MCF 10A (cell line): ENCODE data around the gene ATP8B4. TPM values are rescaled to one million over a fixed set of nuclear protein-coding genes. Genes with fewer than 3 reads are reported as not detected.

Experiments
- BruUV-seq: library from RNA; stranded (reverse); fragments of 400-500 nt; replicated peaks from 2 replicates; lab custom pipeline; 2021; lab: Mats Ljungman, UMichigan
- CTCF ChIA-PET: fragments of 300-600 bp; sonication (Branson Sonifier 250); formaldehyde crosslinking; extraction: SDS; loops from one replicate; lab custom pipeline; 2021; ENCODE audit warnings: antibody characterized with exemption, inconsistent platforms; lab: Yijun Ruan, JAX
- POLR2A ChIA-PET: fragments of 300-600, 350-650 bp; sonication (Branson Sonifier 250); formaldehyde crosslinking; extraction: SDS; loops from one replicate; lab custom pipeline; 2020; ENCODE audit warnings: antibody characterized with exemption, inconsistent platforms; lab: Yijun Ruan, JAX
- DNase-seq: peaks from one replicate; pipeline ENCODE4 v3.0.0-alpha.2; 2018; ENCODE audit not compliant: unreplicated experiment
- H3K27ac Mint-ChIP-seq: one replicate; pipeline ENCODE4 v1.8.0; 2022; ENCODE audit warnings: mild to moderate bottlenecking, low read depth, mixed read lengths; ENCODE audit not compliant: unreplicated experiment
- H3K27me3 Mint-ChIP-seq: one replicate; pipeline ENCODE4 v1.8.0; 2022; ENCODE audit warnings: mixed read lengths; ENCODE audit not compliant: insufficient read depth, unreplicated experiment
- H3K36me3 Mint-ChIP-seq: one replicate; pipeline ENCODE4 v1.8.0; 2022; ENCODE audit warnings: mild to moderate bottlenecking, moderate library complexity, mixed read lengths; ENCODE audit not compliant: insufficient read depth, unreplicated experiment
- H3K4me1 Mint-ChIP-seq: one replicate; pipeline ENCODE4 v1.8.0; 2022; ENCODE audit warnings: mixed read lengths; ENCODE audit not compliant: insufficient read depth, unreplicated experiment
- H3K4me3 Mint-ChIP-seq: one replicate; pipeline ENCODE4 v1.8.0; 2022; ENCODE audit warnings: mild to moderate bottlenecking, moderate library complexity, mixed read lengths; ENCODE audit not compliant: unreplicated experiment
- H3K9me3 Mint-ChIP-seq: one replicate; pipeline ENCODE4 v1.8.0; 2022; ENCODE audit warnings: mixed read lengths; ENCODE audit not compliant: unreplicated experiment
- CTCF ChIP-seq: fragments of 200-600 bp; IDR thresholded peaks from one replicate; pipeline ENCODE4 v1.8.0; 2022; ENCODE audit warnings: antibody characterized with exemption, mild to moderate bottlenecking; ENCODE audit not compliant: unreplicated experiment
- intact Hi-C: fragments of 100-400 bp; cut with micrococcal nuclease; formaldehyde crosslinking; loops from 2 replicates; pipeline ENCODE4 v1.14.1; 2022
- total RNA-seq: library from RNA; stranded (reverse); gene quantifications from 2 replicates; pipeline ENCODE4 v1.2.3, GENCODE V29; 2022

Gene ATP8B4
- total RNA-seq, 1 experiment from 2014 or later, result not detected

GRCh38 chr15:49860101-49860500 lies 258.9 kb downstream of the ATP8B4 start:
- ChIA-PET POLR2A (interaction anchor here (0.6 to 2.2 kb wide), 6 partner anchors 10 to 240 kb away, joined by 3 to 11 read pairs (median 6); partner anchors contain the start of gene FAM227B), CTCF (interaction anchor here (0.6 to 1.4 kb wide), 4 partner anchors 10 to 42 kb away, joined by 4 to 5 read pairs (median 4); no protein-coding TSS in a partner anchor)
- H3K4me3 Mint-ChIP-seq, result no peak overlapping the region
- H3K36me3 Mint-ChIP-seq, result no peaks in the 10 kb centered on the region
- no peaks in the 10 kb centered on the region for H3K27me3 Mint-ChIP-seq
- intact Hi-C loops, result loop anchor here (5.0 kb wide), 1 partner anchor 238 kb away; the partner anchor contains the start of genes DTWD1 and FAM227B
- no peak for DNase-seq
- no peak for TF ChIP-seq CTCF
- H3K9me3 Mint-ChIP-seq, result no peaks in the 10 kb centered on the region
- H3K27ac Mint-ChIP-seq, result peak overlapping the region; percentile 49
- peaks cover 46% of the 10 kb centered on the region for H3K4me1 Mint-ChIP-seq
- BruUV-seq, result no TSS peak

- no peak for DNase-seq
- H3K4me1 Mint-ChIP-seq, result peaks cover 45% of the 10 kb centered on the region
- H3K27me3 Mint-ChIP-seq, result no peaks in the 10 kb centered on the region
- no peak for TF ChIP-seq CTCF
- H3K27ac Mint-ChIP-seq, result peak overlapping the region; percentile 82
- ChIA-PET CTCF (interaction anchor here (0.8 to 1.0 kb wide), 3 partner anchors 8 to 44 kb away, joined by 3 read pairs; no protein-coding TSS in a partner anchor), POLR2A (interaction anchor here (0.6 to 2.2 kb wide), 5 partner anchors 8 to 238 kb away, joined by 3 to 5 read pairs (median 4); partner anchors contain the start of gene FAM227B)
- no TSS peak for BruUV-seq
- H3K9me3 Mint-ChIP-seq, result no peaks in the 10 kb centered on the region
- no peak overlapping the region for H3K4me3 Mint-ChIP-seq
- intact Hi-C loops, result no loop called here
- H3K36me3 Mint-ChIP-seq, result no peaks in the 10 kb centered on the region
Measured at GRCh38 chr15:49857496-49858475, 261.2 kb downstream of the ATP8B4 start.

GRCh38 chr15:49855917-49856637 lies 263.0 kb downstream of the ATP8B4 start:
- peak; percentile 92 for DNase-seq
- peaks cover 52% of the 10 kb centered on the region for H3K4me1 Mint-ChIP-seq
- no peak overlapping the region for H3K4me3 Mint-ChIP-seq
- H3K9me3 Mint-ChIP-seq, result no peaks in the 10 kb centered on the region
- no TSS peak for BruUV-seq
- TF ChIP-seq CTCF, result no peak
- H3K36me3 Mint-ChIP-seq, result no peaks in the 10 kb centered on the region
- peak overlapping the region; percentile 82 for H3K27ac Mint-ChIP-seq
- ChIA-PET CTCF (interaction anchor here (1.0 to 1.6 kb wide), 4 partner anchors 20 to 195 kb away, joined by 3 to 4 read pairs (median 3); no protein-coding TSS in a partner anchor), POLR2A (interaction anchor here (0.6 to 2.1 kb wide), 12 partner anchors 8 to 497 kb away, joined by 3 to 15 read pairs (median 4); partner anchors contain the start of genes DTWD1 and FAM227B)
- intact Hi-C loops, result no loop called here
- no peaks in the 10 kb centered on the region for H3K27me3 Mint-ChIP-seq
